Amniotic epithelial cell (primary cell): ENCODE measurements around the gene ARL2BP.
A peak's percentile ranks its signal among the peaks of the same experiment; 100 is the strongest.
"Not testable (repeated sequence)": the region's sequence is repeated elsewhere in the genome, so short reads cannot be mapped to it uniquely, and the experiment has no call there.

Source experiments
- DNase-seq: peaks from one replicate; pipeline ENCODE4 v3.0.0-alpha.2; 2010; ENCODE audit warnings: low read depth

ARL2BP gene

DNA sequence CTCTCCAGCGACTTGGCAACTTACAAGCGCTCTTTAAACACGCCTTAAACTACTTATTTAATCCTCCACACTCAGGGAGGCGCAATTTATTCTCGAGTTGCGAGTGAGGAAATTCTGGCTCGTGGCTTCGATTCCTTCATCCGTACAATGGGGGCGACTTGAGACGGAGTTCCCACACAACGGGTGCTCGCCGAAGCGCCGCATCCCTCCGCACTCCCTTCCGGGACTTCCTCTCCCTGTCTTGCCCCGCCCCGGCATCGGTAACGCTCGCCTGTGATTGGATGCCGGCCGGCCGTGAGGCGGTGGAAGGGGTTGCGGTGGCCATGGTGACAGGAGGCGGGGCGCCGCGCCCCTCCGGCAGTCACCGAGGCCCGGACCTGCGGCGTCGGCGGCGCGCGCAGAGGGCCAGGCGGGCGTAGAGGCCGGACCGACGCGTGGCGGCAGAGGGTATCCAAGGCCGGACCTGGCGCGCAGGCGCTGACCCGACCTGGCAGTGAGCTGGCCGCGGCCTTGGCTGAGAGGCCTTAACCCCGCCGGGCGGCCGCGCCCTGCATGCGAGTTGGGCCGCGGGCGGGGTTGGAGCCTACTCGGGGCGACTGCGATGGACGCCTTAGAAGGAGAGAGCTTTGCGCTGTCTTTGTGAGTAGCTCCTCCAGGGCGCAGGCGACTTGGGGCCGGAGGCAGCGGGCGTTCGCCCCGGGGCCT is at the start of gene ARL2BP:
ARL2BP (plus strand) TSS at position 493 of the 705 bp plus-strand sequence; CDS start at position 602, 109 bp downstream.
- peak; percentile 96 for DNase-seq

DNA sequence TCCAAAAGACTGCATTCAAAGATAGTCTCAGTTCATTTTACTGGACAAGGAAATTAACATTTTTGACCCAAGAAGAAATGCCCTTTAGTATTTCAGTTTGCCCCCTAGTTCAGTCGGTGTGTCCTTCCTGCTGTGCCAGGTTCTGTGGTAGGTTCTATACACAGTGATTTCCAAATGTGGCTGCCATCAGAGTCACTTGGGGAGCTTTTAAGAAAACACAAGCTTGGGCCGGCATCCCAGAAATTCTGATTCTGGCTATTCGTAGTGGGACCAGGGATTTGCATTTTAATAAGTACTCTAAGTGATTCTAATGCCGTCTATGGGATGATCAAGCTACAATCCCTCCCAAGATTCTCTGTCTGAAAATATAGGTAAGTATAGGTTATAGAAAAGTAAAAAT is 48.8 kb upstream of the ARL2BP start:
- no peak for DNase-seq

GRCh38 chr16:57196753-57197152 is 48.3 kb upstream of the ARL2BP start:
- peak; percentile 41 for DNase-seq

DNA sequence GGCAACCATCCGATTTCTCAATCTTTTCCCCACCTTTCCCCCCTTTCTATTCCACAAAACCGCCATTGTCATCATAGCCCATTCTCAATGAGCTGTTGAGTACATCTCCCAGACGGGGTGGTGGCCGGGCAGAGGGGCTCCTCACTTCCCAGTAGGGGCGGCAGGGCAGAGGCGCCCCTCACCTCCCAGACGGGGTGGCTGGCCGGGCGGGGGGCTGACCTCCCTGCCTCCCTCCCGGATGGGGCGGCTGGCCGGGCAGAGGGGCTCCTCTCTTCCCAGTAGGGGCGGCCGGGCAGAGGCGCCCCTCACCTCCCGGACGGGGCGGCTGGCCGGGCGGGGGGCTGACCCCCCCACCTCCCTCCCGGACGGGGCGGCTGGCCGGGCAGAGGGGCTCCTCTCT is 44.7 kb upstream of the ARL2BP start:
- not testable (repeated sequence) for DNase-seq

DNA sequence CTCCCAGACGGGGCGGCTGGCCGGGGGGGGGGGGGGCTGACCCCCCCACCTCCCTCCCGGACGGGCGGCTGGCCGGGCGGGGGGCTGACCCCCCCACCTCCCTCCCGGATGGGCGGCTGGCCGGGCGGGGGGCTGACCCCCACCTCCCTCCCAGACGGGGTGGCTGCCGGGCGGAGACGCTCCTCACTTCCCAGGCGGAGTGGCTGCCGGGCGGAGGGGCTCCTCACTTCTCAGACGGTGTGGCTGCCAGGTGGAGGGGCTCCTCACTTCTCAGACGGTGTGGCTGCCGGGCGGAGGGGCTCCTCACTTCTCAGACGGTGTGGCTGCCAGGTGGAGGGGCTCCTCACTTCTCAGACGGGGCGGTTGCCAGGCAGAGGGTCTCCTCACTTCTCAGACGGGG is 44.1 kb upstream of the ARL2BP start:
- not testable (repeated sequence) for DNase-seq

GRCh38 chr16:57202095-57202886 is 42.8 kb upstream of the ARL2BP start:
- DNase-seq: peak; percentile 20

GRCh38 chr16:57203451-57203850 is 41.6 kb upstream of the ARL2BP start:
- peak; percentile 89 for DNase-seq

DNA sequence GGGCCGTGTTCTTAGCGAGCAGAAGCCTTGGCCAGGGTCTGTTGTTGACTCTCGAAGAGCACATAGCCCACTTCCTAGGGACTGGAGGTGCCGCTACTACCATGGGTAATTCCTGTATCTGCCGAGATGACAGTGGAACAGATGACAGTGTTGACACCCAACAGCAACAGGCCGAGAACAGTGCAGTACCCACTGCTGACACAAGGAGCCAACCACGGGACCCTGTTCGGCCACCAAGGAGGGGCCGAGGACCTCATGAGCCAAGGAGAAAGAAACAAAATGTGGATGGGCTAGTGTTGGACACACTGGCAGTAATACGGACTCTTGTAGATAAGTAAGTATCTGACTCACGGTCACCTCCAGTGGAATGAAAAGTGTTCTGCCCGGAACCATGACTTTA is 40.4 kb upstream of the ARL2BP start:
- DNase-seq: no peak

DNA sequence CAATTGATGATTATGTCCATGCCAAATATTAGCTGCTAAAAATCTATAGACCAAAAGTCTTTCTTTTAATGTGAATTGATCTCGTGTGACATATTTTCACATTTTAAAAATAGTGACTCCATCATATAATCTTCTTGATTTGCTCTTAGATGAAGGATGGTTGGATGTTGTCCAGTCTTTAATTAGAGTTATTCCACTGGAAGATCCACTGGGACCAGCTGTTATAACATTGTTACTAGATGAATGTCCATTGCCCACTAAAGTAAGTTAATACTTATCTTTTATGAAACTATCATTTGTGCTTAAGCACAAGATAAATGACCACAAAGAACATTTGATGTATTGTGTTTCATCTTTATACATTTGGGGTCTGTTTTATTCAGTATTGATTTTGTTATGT is 36.1 kb upstream of the ARL2BP start:
- no peak for DNase-seq

GRCh38 chr16:57209780-57210179 is 35.3 kb upstream of the ARL2BP start:
- no peak for DNase-seq

DNA sequence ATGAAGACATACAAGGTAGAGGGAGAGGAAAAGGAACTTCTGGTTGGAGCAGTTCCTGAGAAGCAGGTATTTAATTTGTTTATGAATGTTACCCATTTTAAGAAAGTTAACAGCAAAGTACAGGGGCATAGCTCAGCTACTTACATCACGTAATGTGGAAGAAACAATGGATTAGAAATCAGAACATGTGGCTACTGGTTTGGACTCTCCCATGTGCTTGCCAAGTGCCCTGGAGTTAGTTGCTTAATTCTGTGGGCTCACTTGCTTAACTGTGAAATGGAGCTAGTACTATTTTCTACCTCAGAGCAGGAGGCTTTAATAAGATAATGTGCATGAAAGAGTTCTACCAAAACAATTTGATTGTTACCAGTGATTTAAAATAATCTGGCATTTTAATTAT is 31.6 kb upstream of the ARL2BP start:
- peak; percentile 23 for DNase-seq

- DNase-seq: no peak
Measured at GRCh38 chr16:57216968-57217367, 28.1 kb upstream of the ARL2BP start.

- no peak for DNase-seq
Measured at GRCh38 chr16:57223057-57223456, 22.0 kb upstream of the ARL2BP start.

- DNase-seq: no peak
Measured at GRCh38 chr16:57224651-57225335, 20.3 kb upstream of the ARL2BP start.

DNA sequence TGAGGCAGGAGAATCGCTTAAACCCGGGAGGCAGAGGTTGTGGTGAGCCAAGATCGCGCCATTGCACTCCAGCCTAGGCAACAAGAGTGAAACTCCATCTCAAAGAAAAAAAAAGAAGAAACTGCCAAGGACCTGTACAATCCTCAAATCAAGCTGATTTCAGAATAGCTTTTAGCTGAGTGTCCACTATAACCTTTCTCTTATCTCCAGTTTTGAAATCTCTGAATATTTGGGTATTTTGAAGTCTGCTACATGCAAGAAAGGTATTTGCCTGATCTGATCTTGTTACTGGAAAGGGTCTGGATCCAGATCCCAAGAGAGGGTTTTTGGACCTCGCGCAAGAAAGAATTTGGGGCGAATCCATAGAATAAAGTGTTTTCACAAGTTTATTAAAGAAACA is 19.1 kb upstream of the ARL2BP start:
- DNase-seq: peak; percentile 29

GRCh38 chr16:57226701-57227621 is 18.1 kb upstream of the ARL2BP start:
- DNase-seq: peak; percentile 60

DNA sequence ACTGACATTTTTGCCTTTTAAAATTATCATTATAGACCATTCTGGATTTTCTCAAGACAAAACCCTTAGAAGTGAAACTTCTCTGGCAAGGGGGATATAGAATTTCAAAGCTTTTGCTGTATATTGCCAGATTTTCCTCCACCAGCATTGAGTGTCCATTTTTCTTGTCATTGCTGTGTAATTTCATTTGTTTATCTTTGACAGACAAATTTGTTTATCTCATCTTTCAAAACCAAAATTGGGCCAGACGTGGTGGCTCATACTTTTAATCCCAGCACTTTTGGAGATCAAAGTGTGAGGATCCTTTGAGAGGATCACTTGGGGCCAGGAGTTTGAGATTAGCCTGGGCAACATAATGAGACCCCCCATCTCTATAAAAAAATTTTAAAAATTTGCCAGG is 16.0 kb upstream of the ARL2BP start:
- no peak for DNase-seq

DNA sequence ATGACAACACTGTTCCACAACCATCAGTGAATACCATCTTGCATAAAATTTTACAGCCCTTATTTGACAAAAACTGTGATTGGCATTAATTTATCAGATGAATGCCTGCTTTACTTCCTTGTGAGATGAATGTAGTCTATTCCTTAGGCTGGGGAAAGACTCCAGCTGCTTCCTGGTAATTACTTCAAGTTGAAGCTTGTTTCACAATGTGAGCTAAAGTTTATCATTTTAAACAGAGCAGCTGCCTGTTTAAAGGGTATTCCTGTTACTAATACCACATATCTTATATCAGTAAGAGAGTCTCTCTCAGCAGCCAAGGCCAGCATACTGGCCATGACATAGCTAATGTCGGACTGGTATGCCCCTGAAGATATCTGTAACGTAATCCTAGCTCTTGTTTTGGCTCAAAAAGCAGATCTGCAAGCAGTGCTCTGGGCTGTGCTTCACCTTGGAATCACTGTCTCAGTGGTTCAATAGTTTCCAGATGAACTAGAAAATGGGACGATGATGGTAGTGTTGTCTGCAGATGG is 13.2 kb upstream of the ARL2BP start:
- peak; percentile 67 for DNase-seq

DNA sequence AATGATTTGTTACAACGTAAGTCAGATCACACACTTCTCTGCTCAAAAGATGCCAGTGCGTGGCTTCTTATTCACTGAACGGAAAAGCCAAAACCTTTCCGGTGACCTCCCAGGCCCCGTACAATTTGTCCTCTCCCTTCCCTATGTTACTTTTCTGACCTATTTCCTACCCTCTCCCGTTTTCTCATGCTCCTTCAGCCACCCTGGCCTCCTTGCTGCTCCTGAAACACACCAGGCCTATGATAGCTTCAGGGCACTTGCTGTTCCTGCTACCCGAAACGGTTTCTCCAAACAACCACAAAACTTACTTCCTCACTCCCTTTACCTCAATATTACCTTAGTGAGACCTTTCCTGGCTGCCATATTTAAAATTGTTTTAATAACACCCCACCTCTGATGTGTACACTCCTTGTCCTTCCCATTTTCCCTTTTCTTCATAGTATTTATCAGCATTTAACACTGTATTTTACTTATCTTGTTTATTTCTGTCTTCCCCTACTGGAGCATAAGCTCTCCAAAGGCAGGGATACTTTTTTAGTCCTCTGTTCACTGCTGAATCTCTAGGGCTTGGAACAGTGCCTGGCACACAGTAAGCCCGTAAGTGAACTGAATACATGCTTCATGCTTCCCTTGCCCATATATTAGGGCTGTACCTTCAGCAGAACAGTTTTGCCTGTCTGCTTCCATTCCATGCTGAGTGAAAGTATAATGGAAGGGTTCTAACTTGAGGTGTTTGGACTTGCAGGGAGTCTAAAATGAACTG is 10.9 kb upstream of the ARL2BP start:
- DNase-seq: no peak

DNA sequence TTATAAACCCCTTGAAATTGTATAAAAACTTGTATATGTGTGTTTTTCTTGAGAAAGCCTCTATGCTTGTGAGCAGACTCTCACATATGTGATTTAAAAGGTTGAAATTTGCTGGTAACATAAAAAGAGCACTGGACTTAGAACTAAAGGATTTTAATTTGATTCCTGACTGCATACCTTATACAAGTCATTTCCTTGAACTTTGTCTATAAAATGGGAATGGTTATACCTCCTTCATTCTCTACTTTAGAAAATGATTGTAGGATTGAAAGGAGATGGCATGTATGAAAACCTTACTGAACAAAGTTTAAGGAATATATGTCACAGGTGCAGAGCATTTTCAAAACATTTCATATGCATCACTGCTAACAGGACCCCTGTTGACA is 10.4 kb upstream of the ARL2BP start:
- DNase-seq: no peak
